Adrenal gland (tissue), 12 donors: ENCODE measurements around the gene PTTG1IP. TPM values are rescaled to one million over a fixed set of nuclear protein-coding genes. Genes with fewer than 3 reads are reported as not detected.
A peak's percentile ranks its signal among the peaks of the same experiment; 100 is the strongest.

Experiments used
- DNase-seq, 7 donors: peaks; one replicate each; pipeline ENCODE4 v3.0.0-alpha.2; 2019 to 2020
- H3K27ac ChIP-seq, 5 donors: fragments of 200-600 bp; sonication (generic) in 4 of 5; 1 replicate in 3 of 5; 2 replicates in 2 of 5; pipeline versions ENCODE4 v1.5.1 to v1.8.0; 2016 to 2020; ENCODE audit warnings: mild to moderate bottlenecking in 1 of 5
- H3K27me3 ChIP-seq: fragments of 200-600 bp; 2 replicates; pipeline ENCODE4 v1.8.0; 2021
- H3K36me3 ChIP-seq, 2 donors: fragments of 200-600 bp; replicated peaks in 1 of 2; 1 replicate in 1 of 2; 2 replicates in 1 of 2; pipeline versions ENCODE4 v1.5.1 to v1.8.0; 2018 to 2022
- H3K4me1 ChIP-seq, 2 donors: fragments of 200-600 bp; replicated peaks in 1 of 2; 1 replicate in 1 of 2; 2 replicates in 1 of 2; pipeline versions ENCODE4 v1.5.1 to v1.8.0; 2018 to 2021
- H3K4me3 ChIP-seq, 4 donors: fragments of 200-600 bp; sonication (generic) in 3 of 4; one replicate each; pipeline ENCODE4 v1.5.1; 2016 to 2018
- H3K9me3 ChIP-seq, 3 donors: fragments of 200-600 bp; sonication (generic) in 1 of 3; replicated peaks in 1 of 3; 1 replicate in 2 of 3; 2 replicates in 1 of 3; pipeline versions ENCODE4 v1.5.1 to v1.8.0; 2016 to 2021
- POLR2A ChIP-seq, 2 donors: fragments of 450-650 bp; IDR thresholded peaks; one replicate each; pipeline ENCODE4 v1.6.1; 2017; ENCODE audit warnings: antibody characterized with exemption in 2 of 2, mild to moderate bottlenecking in 2 of 2, moderate library complexity in 1 of 2
- WGBS, 4 donors: extraction: QIAGEN DNeasy Blood & Tissue Kit in 2 of 4; methylation state at CpG; one replicate each; pipeline versions ENCODE4 v1.1.5 to v1.1.7; 2013 to 2017; 5-methylcytosine and 5-hydroxymethylcytosine counted together
- intact Hi-C, 2 donors: fragments of 100-400 bp; cut with DNase I; formaldehyde crosslinking; loops; one replicate each; pipeline versions ENCODE4 v1.14.1 to v1.15.0; 2022 to 2023
- polyA plus RNA-seq, 3 donors: library from polyadenylated mRNA; stranded (reverse); fragments of 200-250 nt in 2 of 3; fragments of 350-450 nt in 1 of 3; fragmentation: Illumina TruSeq in 1 of 3; extraction: RNeasy Lipid Tissue Mini Kit (QIAGEN cat#74804) in 1 of 3; gene quantifications; one replicate each; pipeline ENCODE4 v1.2.3, GENCODE V29; 2013 to 2014
- total RNA-seq, 9 donors: library from RNA; depleted of rRNA in 4 of 9; stranded (reverse); fragments of >200 nt in 4 of 9; fragments of 120-200 nt in 1 of 9; fragmentation: NEBNext Ultra II Directional in 1 of 9; extraction: Animal tissue kit (Norgen Biotek cat#: 25700) in 1 of 9; gene quantifications; one replicate each; pipeline versions ENCODE4 v1.1.0 to v1.2.4, GENCODE V29; 2013 to 2023
- TF ChIP-seq, protein P1 (sequence below), 6 experiments: fragments of 450-650 bp in 4 of 6; fragments of 200-600 bp in 2 of 6; sonication (generic) in 1 of 6; IDR thresholded peaks; 1 replicate in 5 of 6; 2 replicates in 1 of 6; pipeline versions ENCODE4 v1.5.1 to v1.8.0; 2016 to 2021; ENCODE audit warnings: antibody characterized with exemption in 6 of 6, mild to moderate bottlenecking in 2 of 6, moderate library complexity in 1 of 6
- donor health status: healthy with polysubstance abuse.
- donor health status: Bipolar disorder and iron deficiency.
- donor health status: DM: yes; HTN: yes; CAD: no.
- donor health status: DM: no; HTN: no; CAD: no.
- donor health status: DM: no; HTN: no; CAD: no.
- donor health status: DM: yes; HTN: yes; CAD: no.

The PTTG1IP gene
- total and polyA plus RNA-seq, 12 donors, result 110 to 467 (median 215) TPM

DNA sequence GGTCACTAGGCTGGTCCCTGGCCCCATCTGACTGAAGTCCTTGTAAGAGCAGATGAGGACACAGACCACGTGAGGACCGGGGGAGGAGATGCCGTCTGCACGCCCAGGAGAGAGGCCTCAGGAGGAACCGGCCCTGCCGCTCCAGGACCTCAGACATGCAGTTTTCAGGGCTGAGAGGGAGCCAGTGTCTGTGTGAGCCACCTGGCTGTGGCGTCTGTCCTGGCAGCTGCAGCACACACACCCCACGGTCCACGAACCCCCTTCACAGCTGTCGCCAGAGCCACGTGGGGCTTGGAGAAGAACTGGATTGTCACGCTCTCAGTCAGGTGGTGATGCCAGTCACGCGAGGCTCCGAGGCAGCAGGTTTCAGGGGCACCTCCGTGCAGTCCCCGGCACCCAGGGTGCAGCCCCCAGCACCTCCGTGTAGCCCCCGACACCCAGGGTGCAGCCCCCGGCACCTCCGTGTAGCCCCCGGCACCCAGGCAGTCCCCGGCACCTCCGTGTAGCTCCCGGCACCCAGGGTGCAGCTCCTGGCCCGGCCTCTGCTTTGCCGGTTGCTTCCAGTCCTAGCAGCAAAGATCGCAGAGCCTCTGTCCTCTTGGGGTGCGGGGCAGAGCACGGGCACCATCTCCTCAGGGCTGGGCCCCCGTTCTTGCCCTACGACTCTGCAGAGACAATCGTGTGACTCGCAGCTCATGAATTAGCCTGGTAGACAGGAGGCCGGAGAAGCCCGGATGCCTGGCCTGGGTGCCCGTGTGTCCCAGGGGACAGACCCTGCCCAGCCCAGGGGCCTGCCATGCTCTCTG lies 36.6 kb downstream of the PTTG1IP start:
- 47 to 70% (median 67%) methylated on average over 9 to 37 of the region's 37 CpGs for WGBS, 4 donors
- Histone ChIP-seq H3K4me3 (no peak overlapping the region), H3K27me3 (no peaks in the 10 kb centered on the region), H3K36me3 (no peaks in the 10 kb centered on the region), H3K9me3 (no peaks in the 10 kb centered on the region), H3K27ac (no peak overlapping the region), H3K4me1 (peaks cover 4 to 5% of the 10 kb centered on the region in 2 donors)
- TF ChIP-seq, protein P1, sequence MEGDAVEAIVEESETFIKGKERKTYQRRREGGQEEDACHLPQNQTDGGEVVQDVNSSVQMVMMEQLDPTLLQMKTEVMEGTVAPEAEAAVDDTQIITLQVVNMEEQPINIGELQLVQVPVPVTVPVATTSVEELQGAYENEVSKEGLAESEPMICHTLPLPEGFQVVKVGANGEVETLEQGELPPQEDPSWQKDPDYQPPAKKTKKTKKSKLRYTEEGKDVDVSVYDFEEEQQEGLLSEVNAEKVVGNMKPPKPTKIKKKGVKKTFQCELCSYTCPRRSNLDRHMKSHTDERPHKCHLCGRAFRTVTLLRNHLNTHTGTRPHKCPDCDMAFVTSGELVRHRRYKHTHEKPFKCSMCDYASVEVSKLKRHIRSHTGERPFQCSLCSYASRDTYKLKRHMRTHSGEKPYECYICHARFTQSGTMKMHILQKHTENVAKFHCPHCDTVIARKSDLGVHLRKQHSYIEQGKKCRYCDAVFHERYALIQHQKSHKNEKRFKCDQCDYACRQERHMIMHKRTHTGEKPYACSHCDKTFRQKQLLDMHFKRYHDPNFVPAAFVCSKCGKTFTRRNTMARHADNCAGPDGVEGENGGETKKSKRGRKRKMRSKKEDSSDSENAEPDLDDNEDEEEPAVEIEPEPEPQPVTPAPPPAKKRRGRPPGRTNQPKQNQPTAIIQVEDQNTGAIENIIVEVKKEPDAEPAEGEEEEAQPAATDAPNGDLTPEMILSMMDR (IDR thresholded peaks at IDR 0.05), result no peak
- TF ChIP-seq POLR2A (IDR thresholded peaks at IDR 0.05), result no peak
- intact Hi-C loops, result no loop called here
- peak in 6 of 7 donors; percentile 52 to 82 (median 74) for DNase-seq

DNA sequence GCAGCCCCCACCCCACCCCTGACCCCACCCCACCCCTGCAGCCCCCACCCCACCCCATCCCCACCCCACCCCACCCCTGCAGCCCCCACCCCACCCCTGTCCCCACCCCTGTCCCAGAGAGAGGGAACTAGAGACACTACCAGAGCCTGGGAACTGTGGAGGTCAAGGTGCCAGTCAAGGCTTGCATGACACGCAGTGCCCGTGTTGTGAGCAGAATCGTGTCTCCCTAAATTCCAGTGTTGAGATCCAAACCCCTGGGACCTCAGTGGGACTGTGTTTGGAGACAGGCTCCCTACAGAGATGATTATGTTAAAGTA lies 37.2 kb downstream of the PTTG1IP start:
- TF ChIP-seq, protein P1 (IDR thresholded peaks at IDR 0.05), result no peak
- TF ChIP-seq POLR2A (IDR thresholded peaks at IDR 0.05), result no peak
- intact Hi-C loops, result no loop called here
- Histone ChIP-seq H3K4me1 (peaks cover 4 to 5% of the 10 kb centered on the region in 2 donors), H3K4me3 (no peak overlapping the region), H3K9me3 (no peaks in the 10 kb centered on the region), H3K27ac (no peak overlapping the region), H3K27me3 (no peaks in the 10 kb centered on the region), H3K36me3 (no peaks in the 10 kb centered on the region)
- no peak for DNase-seq
- 27 to 33% (median 29%) methylated on average over 3 of the region's 3 CpGs; no CpG with 5 or more reads in 1 of the 4 donors for WGBS, 4 donors

DNA sequence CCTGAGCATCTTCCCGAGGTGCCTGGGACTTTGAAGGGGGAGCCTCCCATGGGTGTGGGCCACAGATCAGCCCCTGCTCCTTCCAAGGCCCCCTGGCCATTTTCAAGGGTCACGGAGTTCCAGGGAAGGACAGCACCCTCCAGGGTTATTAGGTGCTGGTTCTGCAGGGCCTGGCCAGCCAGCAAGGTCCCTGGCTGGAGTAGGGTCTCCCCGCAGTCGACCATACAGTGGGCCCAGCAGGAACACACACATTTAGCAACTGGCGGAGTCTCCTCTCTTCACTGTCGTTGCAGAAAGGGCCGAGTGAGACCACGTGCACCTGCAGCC lies 37.9 kb downstream of the PTTG1IP start:
- Histone ChIP-seq H3K4me1 (peaks cover 4 to 5% of the 10 kb centered on the region in 2 donors), H3K27ac (no peak overlapping the region), H3K4me3 (no peak overlapping the region), H3K27me3 (no peaks in the 10 kb centered on the region), H3K36me3 (no peaks in the 10 kb centered on the region), H3K9me3 (no peaks in the 10 kb centered on the region)
- 69 to 100% (median 75%) methylated on average over 1 to 8 of the region's 8 CpGs for WGBS, 4 donors
- intact Hi-C loops, result no loop called here
- DNase-seq, result peak in 1 of 7 donors; percentile 34
- TF ChIP-seq POLR2A (IDR thresholded peaks at IDR 0.05), result no peak
- TF ChIP-seq, protein P1 (IDR thresholded peaks at IDR 0.05), result no peak

DNA sequence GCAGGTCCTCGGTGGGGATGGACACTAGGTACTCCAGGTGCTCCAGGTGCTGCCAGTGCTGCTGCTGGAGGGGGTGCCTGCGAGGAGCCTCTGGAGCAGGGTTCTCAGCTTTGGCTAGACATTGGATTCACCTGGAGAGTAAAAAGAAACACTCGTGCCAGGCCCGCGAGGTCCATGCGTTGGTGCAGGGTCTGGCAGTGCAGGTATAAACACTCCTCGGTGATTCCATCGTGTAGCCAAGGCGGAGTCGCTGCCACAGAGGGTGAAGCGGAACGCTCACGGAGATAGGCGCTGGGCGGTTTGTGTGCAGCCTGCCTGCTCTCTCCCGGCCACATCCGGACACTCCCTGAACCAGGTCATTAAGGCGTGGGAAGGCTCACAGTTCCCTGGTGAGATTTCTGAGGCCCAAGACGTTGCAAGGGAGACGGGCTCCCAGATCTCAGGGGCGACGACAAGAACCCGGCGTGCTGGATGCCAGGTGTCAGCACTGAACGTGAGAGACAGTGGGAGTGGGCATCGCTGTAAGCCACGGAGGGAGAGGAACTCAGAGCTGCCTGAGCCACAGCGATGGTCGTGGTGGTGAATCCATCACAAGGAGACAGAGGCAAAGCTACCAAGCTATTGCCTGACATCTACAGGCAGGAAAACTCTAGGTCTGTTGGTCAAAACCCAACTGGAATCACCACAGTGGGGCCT lies 38.4 kb downstream of the PTTG1IP start:
- Histone ChIP-seq H3K9me3 (no peaks in the 10 kb centered on the region), H3K4me3 (no peak overlapping the region), H3K27me3 (no peaks in the 10 kb centered on the region), H3K36me3 (no peaks in the 10 kb centered on the region), H3K27ac (no peak overlapping the region), H3K4me1 (peaks cover 4 to 5% of the 10 kb centered on the region in 2 donors)
- peak in 2 of 7 donors; percentile 8 to 33 for DNase-seq
- 85 to 90% (median 87%) methylated on average over 15 to 29 of the region's 29 CpGs for WGBS, 4 donors
- intact Hi-C loops, result no loop called here
- TF ChIP-seq POLR2A (IDR thresholded peaks at IDR 0.05), result no peak
- TF ChIP-seq, protein P1 (IDR thresholded peaks at IDR 0.05), result no peak
